Fibroblast of villous mesenchyme (primary cell): ENCODE results near the gene FBXL16. TPM values are rescaled to one million over a fixed set of nuclear protein-coding genes. Genes with fewer than 3 reads are reported as not detected.

Source experiments
- DNase-seq: peaks from one replicate; pipeline ENCODE4 v3.0.0-alpha.2; 2010; ENCODE audit warnings: low read depth
- H3K4me3 ChIP-seq: 2 replicates; pipeline ENCODE4 v1.5.1; 2011; ENCODE audit warnings: low read depth, mild to moderate bottlenecking, low read length
- total RNA-seq: library from RNA; depleted of rRNA; stranded (reverse); fragments of >200 nt; gene quantifications from 2 replicates; pipeline ENCODE4 v1.2.3, GENCODE V29; 2012
- TF ChIP-seq, protein P1 (sequence below): IDR thresholded peaks from 2 replicates; pipeline ENCODE4 v1.5.1; 2012; ENCODE audit warnings: low read depth, mild to moderate bottlenecking, low read length; ENCODE audit not compliant: insufficient read depth

FBXL16 gene
- total RNA-seq, 1 donor = under 0.01 TPM

DNA sequence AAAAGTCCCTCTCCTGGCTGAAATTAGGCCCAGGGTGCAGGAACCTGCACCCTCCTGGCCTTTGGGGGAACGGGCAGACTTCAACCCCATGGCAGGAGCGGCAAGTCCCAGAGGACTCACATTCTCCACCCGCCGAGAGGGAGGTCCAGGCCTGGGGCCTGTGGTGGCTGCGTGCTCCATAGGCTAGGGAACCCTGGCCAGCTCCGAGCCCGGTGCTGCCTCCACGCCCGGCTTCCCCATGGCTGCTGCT is 20.5 kb upstream of the FBXL16 start:
- no peak overlapping the region for H3K4me3 ChIP-seq
- no peak for DNase-seq
- TF ChIP-seq, protein P1, sequence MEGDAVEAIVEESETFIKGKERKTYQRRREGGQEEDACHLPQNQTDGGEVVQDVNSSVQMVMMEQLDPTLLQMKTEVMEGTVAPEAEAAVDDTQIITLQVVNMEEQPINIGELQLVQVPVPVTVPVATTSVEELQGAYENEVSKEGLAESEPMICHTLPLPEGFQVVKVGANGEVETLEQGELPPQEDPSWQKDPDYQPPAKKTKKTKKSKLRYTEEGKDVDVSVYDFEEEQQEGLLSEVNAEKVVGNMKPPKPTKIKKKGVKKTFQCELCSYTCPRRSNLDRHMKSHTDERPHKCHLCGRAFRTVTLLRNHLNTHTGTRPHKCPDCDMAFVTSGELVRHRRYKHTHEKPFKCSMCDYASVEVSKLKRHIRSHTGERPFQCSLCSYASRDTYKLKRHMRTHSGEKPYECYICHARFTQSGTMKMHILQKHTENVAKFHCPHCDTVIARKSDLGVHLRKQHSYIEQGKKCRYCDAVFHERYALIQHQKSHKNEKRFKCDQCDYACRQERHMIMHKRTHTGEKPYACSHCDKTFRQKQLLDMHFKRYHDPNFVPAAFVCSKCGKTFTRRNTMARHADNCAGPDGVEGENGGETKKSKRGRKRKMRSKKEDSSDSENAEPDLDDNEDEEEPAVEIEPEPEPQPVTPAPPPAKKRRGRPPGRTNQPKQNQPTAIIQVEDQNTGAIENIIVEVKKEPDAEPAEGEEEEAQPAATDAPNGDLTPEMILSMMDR = no peak

GRCh38 chr16:725463-726187 is 20.0 kb upstream of the FBXL16 start:
- TF ChIP-seq, protein P1 = no peak
- H3K4me3 ChIP-seq = no peak overlapping the region
- no peak for DNase-seq

- TF ChIP-seq, protein P1 = no peak
- no peak for DNase-seq
- no peak overlapping the region for H3K4me3 ChIP-seq
Measured at GRCh38 chr16:725041-725376, 19.4 kb upstream of the FBXL16 start.

DNA sequence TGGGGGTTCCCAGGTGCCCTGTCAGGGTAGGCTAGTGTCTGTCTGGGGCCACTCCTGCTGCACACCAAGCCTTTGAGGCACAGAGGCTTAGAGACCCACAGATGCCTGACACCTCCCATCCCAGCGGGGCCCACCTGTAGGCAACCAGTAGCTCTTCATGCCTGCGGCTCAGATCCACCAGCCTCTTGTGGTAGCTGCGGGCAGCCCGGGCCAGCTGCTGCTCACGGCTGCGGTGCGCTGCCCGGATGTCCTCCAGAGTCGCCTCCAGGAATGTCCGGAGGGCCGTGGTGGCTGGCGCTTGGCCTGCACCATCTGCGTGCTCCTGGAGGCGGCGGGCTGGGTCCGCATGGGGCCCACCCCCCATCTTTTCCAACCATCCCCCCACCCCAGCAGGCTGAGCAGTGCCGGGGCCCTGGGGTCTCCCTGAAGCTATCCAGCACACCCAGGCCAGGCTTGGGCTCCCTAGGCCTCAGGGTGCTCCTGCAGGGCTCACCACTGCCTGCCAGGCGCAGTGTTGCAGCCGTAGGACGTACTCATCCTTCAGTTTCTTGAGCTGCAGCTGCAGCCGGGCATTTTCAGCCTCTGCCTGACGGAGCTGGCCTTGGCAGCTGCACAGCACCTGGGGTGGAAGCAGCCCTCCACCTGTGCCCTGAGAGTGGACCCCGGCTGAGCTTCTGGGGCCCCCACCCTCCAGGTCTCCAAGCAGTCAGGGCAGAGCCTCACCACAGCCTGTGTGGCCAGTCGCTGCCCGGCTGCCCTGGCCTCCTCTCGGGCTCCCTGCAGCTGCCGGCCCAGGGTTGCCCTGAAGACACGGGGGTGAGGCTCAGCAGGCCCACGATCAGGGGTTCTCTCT is 18.8 kb upstream of the FBXL16 start:
- H3K4me3 ChIP-seq = no peak overlapping the region
- DNase-seq = no peak
- TF ChIP-seq, protein P1 = no peak

DNA sequence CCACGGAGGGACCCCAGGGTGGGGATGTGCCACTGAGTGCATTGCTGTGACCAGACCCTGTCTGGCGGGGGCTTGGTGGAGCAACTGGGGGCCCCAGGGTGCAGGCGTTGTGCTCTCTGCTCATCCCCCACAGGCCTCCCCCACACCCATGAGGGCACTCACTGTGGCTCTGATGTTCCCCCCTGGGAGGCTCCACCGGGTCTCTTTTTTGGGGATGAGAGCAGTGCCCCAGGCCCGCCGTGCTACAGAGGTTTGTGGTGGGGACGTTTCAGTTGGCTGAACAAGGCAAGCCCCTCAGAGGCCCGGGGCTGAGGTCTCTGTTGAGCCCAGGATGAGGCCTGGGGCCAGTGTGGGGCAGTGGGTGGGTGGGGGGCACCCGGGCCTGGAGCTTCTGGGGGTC is 18.1 kb upstream of the FBXL16 start:
- DNase-seq = no peak
- TF ChIP-seq, protein P1 = no peak
- no peak overlapping the region for H3K4me3 ChIP-seq

GRCh38 chr16:722835-723633 is 17.4 kb upstream of the FBXL16 start:
- TF ChIP-seq, protein P1 = no peak
- DNase-seq = no peak
- H3K4me3 ChIP-seq = no peak overlapping the region
